ENCODE data around the gene PLCL2.

The PLCL2 gene

GRCh38 chr3:16896820-16897219 is 12.1 kb downstream of the PLCL2 start:
- DNase-seq, result no peak

DNA sequence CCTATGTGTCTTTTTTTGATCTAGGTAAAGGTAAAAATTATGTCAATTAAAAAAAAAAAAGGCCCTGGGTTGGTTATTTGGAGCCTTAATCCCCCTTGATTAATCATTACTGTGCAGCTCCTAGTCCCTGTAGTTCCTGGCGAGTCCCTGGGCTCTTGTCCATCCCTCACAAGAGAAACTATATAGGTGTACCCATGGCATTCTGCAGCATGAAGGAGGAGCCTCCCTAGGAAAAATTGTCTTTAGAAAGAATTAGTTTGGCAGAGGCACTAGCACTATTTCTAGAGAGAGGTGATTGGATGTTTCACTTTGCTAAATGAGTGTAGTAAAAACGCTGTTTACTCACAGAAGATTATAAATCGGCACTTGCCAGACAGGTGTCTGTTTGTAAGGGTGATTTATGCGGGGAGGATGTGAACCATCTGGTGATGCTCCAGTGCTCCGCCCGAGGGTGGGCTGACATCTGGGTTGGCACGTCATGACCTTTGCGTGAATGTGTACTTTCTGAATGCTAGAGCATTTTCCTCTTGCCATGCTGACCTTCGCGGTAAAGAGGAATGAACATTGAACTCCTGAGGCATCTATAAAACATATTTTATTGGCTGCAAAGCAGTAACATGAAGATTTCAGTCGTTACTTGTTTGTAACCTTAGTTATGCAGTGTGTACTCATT is 12.6 kb downstream of the PLCL2 start:
- DNase-seq, result no peak

- DNase-seq, result no peak
These were observed 14.0 kb downstream of the PLCL2 start for GRCh38 chr3:16898595-16899395.

DNA sequence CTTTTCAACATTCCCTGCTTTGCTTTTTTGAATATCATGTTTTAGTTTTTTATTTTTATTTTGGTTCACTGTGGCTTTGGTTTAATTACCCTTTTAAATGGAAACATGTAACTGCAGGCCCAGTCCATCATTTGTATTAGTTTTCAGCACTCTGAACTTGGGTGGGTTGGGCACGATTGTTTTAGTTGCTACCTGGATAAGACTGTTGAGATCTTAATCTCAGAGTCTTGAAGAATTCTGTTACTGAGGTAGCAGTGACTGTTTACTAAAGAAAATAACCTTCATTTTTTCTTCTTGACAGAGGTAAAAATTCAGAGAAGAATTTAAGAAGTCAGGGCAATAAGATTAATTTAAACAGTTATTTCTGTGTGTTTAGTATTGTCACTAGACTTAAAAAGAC is 15.2 kb downstream of the PLCL2 start:
- DNase-seq, result no peak

GRCh38 chr3:16900779-16901440 is 16.2 kb downstream of the PLCL2 start:
- DNase-seq, result no peak

GRCh38 chr3:16904423-16905417 is 20.0 kb downstream of the PLCL2 start:
- DNase-seq, result no peak

GRCh38 chr3:16905704-16906103 is 20.9 kb downstream of the PLCL2 start:
- no peak for DNase-seq

DNA sequence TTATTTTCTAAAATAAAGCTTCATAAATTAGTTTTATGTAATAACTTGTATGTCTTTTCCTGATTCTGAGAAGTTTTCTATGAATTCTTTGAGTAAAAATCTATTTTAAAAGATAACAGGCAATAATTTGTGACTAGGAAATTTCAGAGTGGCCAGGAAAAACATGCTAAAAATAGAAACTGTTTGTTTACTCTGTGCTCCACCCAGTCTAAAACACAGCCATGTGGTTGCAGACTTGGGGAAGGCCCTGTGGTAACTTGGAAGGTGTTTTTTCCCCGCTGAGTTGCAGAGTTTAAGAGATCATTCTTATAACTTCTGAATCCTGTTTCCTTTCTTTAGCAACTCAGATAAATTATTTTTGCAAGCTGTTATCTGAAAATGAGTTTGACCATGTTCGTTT is 21.9 kb downstream of the PLCL2 start:
- no peak for DNase-seq

DNA sequence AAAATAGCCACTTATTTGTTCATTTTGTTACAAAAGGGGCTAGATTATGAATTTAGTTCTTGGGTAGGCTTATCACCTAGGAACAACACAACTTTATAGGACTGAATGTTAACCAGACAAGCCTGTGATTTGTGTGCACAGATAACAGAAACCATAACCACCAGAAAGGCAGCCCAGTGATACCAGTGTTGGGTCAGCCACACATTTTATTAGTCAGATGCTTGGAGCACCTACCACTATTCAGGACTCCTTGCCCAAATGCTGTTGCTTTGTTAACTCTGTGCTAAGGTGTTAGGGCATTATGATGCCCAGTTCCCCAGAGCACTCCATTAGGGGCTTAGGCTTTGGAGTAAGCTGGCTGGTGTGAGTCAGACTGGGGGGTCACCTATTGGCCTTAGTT is 22.5 kb downstream of the PLCL2 start:
- DNase-seq, result no peak

- DNase-seq, result no peak
These were observed 23.5 kb downstream of the PLCL2 start for GRCh38 chr3:16908016-16908807.

- DNase-seq, result no peak
These were observed 24.1 kb downstream of the PLCL2 start for GRCh38 chr3:16908896-16909295.

DNA sequence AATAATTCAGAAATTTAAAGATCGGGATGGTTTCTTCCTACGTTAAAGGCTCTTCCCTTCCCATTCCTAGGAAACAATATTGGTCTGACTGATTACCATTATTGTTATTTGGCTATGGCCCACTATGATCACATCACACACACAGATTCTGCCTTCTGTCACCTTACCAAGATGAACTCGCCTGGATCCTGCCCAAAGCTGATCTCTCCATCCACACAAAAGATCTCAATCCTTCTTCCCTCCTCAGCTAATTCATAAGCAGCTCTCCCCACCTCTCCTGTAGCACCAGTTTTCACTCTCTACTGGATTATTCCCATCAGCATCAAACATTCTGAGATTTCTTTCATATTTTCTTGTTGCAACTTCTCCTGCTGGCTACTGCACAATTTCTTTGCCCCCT is 25.0 kb downstream of the PLCL2 start:
- no peak for DNase-seq

DNA sequence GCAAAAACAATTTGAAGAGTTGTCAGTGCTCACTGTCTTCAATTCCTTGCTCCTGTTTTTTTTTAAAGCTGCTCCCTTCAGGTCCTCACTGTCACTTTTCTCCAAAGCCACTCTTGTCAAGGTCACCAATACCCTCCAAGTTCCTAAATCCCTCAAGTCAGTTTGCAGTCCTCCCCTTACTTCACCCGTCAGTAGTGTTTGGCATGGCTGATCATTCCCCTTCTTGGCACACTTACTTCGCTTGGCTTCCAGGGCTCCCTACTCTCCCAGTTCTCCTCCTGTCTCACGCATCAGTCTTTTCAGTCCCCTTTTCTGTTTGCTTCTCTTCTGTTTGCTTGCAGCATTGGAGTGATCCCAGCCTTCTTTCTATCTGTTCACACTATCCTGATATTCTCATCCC is 25.5 kb downstream of the PLCL2 start:
- DNase-seq, result no peak

DNA sequence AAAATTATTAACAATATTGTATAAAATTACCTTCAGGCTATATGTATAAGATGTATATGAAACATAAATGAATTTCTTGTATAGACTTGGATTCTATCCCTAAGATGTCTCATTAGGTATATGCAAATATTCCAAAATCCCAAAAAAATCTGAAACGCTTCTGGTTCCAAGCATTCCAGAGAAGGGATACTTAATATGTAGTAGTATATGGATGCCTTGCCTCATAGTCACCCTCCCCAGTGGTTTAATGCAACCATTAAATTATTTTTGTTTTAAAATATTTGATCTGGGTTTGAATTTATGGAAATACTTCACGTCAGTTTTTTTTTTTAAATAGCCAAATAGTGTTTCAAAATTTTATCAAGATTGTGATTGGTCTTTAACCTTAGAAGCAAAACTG is 27.2 kb downstream of the PLCL2 start:
- no peak for DNase-seq

- no peak for DNase-seq
These were observed 27.9 kb downstream of the PLCL2 start for GRCh38 chr3:16912400-16913263.

DNA sequence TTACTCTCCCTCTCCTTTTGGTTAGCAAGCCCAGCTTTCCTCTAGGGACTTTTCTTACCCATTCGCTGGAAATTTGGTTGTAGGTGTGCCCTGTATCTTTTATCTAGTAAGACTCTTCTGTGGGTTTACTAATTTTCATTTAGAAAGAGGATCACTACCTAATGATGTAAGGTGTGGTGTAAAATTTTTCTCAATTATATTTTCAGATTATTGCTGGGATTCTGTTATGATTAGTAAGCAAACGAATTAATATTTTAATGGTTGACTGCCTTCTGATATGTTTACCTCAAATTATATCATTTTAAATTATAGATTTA is 28.5 kb downstream of the PLCL2 start:
- no peak for DNase-seq

DNA sequence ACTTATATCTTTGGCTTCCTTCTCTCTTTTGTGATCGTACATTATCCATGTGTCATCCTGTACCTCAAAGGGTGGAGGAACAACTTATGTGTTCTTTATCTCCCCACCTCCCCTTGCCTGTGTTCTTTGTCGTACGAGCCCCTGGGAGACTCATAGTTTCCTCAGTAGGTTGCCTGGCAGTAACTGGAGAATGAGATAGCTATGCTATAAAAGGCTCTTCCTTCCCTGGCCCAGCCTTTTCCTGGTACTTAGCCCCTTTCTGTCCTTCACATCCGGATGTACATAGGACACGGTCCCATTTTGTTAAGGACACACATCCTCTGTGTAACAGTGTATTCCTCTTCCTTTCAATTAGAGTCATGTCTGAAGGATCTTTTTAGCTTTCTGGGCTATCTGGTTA is 32.1 kb downstream of the PLCL2 start:
- no peak for DNase-seq

DNA sequence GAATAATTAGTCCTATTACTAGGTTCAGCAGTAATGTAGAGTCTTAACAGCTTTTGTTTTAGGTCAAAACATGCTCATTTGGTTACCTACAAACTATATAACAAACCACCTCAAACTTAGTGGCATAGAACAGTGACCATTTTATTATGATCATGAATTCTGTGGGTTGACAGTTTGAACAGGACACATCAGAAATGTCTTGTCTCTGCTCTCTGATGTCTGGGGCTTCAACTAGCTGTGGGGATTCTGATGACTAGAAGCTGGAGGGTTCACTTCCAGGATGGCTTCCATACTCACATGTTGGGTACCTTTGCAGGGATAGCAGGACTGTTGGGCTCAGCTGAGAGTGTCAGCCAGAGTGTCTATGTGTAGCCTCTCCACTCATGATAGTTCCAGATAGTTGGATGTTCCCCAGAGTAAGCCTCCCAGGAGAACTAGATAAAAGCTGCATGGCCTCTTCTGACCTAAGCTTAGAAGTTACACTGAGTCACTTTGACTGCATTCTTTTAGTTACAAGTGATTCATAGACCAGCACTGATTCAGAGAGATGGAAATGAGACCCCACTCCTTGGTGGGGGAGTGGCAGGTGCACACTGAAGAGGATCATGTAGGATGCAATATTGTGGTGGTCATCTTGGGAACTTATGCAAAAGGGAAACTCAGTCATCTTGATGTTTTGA is 32.6 kb downstream of the PLCL2 start:
- DNase-seq, result no peak

DNA sequence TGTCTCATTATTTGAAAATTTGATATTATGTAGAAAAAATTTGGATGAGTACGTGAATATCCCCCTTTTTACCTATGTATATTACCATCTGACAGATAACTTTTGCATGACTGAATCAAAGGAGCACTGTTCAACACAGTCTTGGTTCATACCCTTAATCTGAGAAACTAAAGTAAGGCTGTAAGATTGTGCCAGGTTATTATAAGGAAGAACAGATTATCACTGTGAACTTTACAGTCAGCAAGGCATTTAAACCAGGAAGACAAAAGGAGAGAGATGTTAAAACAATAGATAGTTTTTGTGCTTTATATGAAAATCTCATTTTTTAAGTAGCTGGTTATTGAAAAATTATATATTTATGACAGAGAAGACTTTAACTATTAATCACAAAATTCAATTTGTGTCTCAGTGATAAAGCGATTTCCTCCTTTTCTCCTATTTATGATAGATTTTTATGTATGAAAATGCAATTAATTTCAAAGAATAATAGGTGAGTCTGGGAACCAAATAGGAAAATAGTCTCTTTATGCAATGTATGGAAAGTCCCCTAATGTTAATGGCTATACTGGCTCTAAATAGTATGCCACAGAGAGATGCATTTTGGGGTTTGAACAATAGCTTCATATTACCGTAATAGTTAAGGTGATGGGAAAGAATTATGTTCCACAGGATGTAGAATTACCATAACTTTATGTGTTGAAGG is 33.4 kb downstream of the PLCL2 start:
- no peak for DNase-seq

- no peak for DNase-seq
These were observed 33.9 kb downstream of the PLCL2 start for GRCh38 chr3:16918683-16919025.
